GM08714 (cell line): ENCODE measurements around the gene SAMD13.
"Not testable (repeated sequence)": the region's sequence is repeated elsewhere in the genome, so short reads cannot be mapped to it uniquely, and the experiment has no call there.

Experiments
- H3K4me3 ChIP-seq: fragments of 200-500 bp; sonication (Bioruptor generic); 2 replicates; pipeline ENCODE4 v1.5.1; 2014; ENCODE audit warnings: mild to moderate bottlenecking, low read length, inconsistent platforms
- ZNF274 ChIP-seq: IDR thresholded peaks from 2 replicates; pipeline ENCODE4 v1.6.1; 2012; ENCODE audit warnings: mild to moderate bottlenecking, low read depth, low read length

Gene SAMD13

GRCh38 chr1:84271441-84272151 is 29.9 kb upstream of the SAMD13 start:
- TF ChIP-seq ZNF274: no peak
- H3K4me3 ChIP-seq: no peak overlapping the region; the same call in 1 of the 2 replicates

DNA sequence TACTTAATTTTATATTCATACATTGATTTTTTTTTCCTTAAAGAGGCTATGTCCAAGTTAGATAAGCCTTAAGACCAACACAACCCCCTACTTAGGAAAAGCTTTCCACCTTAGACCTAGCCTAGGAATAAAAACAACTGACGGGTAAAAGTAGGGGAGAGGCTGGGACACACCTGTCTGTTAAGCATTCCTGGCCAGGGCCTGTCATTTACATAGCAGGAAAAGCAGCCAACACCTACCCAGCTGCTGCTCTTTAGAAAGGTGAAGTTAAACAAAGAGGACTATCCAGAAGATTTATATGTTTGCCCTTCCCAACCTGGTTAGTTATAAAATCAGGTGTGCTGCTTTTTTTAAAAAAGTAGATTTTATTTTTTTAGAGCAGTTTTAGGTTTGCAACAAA is 29.1 kb upstream of the SAMD13 start:
- H3K4me3 ChIP-seq: no peak overlapping the region
- TF ChIP-seq ZNF274: no peak

DNA sequence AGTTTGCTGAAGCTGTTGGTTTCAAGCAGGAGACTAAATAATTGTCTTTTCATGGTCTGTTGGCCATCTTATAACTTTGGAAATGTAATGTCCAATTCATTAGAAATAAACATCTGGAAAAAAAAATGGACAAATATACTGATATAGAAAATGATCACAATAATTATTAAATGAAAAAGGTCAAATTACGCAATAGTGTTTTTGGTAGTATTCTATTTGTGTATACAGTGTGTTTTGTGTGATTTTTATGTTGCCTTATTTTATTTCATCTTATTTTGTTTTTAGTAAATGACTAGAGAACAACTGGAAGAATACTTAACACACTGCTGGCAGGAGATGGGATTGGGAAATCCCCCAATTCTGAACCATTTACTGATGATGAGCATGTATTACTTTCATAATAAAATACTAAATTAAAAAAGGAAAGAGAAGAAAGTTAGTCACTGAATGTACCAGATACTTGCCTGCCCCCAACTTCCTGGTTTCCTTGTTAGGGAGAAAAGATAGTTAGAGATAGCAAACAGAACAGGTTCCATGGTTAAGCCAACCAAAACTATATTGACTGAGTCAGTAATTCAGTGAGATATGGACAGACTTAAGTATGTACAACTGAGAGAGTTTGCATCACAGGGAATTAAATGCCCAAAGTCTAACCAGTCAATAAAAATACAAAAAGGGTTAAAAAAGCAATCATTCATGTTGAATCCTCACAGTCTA is 24.0 kb upstream of the SAMD13 start:
- H3K4me3 ChIP-seq: no peak overlapping the region
- TF ChIP-seq ZNF274: no peak

- TF ChIP-seq ZNF274: no peak
- H3K4me3 ChIP-seq: no peak overlapping the region
These were observed 22.6 kb upstream of the SAMD13 start for GRCh38 chr1:84278905-84279304.

DNA sequence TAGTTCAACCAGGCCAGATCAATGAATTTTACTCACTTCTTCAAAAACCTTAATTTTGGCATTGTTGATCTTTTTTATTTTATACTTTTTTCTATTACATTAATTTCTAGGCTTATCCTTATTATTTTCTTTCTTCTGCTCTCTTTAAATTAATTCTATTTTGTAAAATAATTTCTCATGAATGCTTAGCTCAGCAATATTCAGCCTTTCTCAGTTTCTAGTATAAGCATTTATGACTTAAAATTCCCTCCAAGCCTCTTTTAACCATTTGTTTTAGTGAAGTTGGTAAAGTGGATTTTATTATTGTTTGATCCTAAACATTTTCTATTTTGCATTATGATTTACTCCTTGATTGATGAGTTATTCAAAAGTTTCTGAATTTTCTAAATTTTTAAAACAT is 20.6 kb upstream of the SAMD13 start:
- no peak for TF ChIP-seq ZNF274
- no peak overlapping the region for H3K4me3 ChIP-seq

DNA sequence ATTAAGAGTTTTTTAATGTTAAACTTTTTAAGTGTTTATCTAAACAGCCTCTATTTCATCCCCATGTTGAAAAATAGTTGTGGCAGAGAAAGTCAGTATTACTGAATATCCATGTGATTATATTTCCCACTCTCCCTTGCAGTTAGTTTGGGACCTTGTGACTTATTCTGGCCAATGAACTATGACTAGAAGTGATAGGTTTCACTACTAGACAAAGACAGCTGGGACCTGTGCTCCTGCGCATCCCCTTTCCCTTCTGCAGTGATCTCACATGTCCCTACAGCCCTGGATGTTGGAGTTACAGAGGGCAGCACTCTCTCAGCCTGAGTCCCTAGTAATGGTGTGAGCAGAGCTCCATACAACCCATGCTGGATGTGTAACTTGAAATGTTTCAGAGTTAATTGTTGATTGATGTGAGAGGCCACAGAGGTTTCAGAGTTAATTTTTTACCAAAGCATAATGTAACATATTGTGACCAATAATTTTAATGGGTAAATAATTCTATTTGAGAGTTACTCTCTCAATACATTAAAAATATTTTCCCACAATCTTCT is 18.7 kb upstream of the SAMD13 start:
- no peak overlapping the region for H3K4me3 ChIP-seq
- TF ChIP-seq ZNF274: no peak

DNA sequence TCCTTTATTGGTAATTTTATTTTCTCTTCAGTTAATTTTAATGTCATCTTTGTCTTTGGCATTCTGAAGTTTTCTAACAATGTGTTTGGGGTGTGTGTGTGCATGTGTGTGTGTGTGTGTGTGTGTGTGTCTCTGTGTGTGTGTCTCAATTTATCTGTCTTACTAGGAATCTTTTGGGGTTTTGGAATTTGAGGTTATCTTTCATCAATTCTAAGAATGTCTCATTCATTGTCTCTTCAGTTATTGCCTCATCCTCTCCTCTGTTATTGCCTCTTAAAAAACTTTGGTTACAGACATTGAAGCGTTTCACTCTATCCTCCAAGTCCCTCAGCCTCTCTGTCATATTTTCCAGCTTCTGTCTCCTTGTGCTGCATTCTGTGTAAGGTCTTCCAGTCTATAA is 18.1 kb upstream of the SAMD13 start:
- no peak for TF ChIP-seq ZNF274
- no peak overlapping the region for H3K4me3 ChIP-seq

DNA sequence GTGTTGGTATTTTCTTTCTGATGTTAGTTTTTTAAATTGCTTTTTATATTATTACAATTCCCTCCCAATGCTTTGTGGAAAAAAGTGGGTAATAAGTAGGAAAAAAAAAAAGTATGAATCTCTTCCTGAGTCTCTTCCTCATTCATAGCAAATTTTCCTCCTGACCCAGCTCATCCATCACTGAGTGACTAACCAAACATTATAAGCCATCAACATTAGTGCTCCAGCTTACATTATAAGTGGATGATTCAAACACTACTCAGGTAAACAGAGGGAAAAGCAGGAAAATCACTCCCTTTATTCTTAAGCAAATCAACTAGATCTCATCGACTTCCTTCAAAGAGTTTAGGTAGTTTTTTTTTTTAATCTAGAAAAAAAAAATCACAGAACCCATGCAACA is 15.4 kb upstream of the SAMD13 start:
- no peak for TF ChIP-seq ZNF274

GRCh38 chr1:84287389-84287788 is 14.1 kb upstream of the SAMD13 start:
- not testable (repeated sequence) for H3K4me3 ChIP-seq

More for the DNA sequence above, 15.4 kb upstream of the SAMD13 start:
- H3K4me3 ChIP-seq: no peak overlapping the region

- H3K4me3 ChIP-seq: no peak overlapping the region
- no peak for TF ChIP-seq ZNF274
These were observed 12.2 kb upstream of the SAMD13 start for GRCh38 chr1:84289169-84289785.

GRCh38 chr1:84291882-84292655 is 9.4 kb upstream of the SAMD13 start:
- H3K4me3 ChIP-seq: no peak overlapping the region
- no peak for TF ChIP-seq ZNF274

- no peak for TF ChIP-seq ZNF274
- no peak overlapping the region for H3K4me3 ChIP-seq
These were observed 7.7 kb upstream of the SAMD13 start for GRCh38 chr1:84293766-84294165.

GRCh38 chr1:84294751-84295150 is 6.8 kb upstream of the SAMD13 start:
- TF ChIP-seq ZNF274: no peak

More at GRCh38 chr1:84294751-84295150, 6.8 kb upstream of the SAMD13 start:
- H3K4me3 ChIP-seq: no peak overlapping the region
